Measurements from ENCODE around the gene AMPH. TPM values are rescaled to one million over a fixed set of nuclear protein-coding genes. Genes with fewer than 3 reads are reported as not detected.

Gene AMPH
- polyA plus RNA-seq, 1 donor (not counting 4 experiments of a cell fraction or from before 2014, with no cell fraction given): not detected

DNA sequence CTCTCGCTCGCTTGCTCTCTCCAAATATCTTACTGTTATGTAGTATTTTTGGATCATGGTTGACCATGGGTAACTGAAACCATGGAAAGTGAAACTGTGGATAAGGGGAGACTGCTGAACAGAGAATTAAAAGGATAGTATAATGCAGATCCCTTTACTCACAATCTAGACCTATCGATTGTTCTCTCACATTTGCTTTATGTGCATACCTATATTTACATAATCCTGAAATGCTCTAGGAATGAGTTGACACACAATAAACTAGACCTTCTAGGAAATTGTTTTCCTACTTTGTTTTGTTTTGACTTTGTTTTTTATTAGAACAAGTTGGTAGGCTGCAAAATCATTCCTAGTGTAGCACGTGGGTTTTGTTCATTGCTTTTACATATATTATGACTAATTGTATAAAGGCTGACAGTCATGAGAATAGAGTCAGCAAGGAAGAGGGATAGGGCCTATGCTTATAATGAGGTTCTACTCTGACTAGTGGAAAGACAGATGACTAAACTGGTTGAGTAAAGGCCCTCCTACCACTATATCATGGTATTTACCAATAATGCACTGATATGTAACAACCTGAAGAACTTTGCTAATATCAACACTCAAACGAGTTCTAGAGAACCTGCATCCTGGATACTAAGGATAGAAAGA is 182.5 kb downstream of the AMPH start:
- H4K20me1 ChIP-seq (ENCODE audit: control insufficient read depth, extremely low read depth, insufficient read depth, low read length): no peaks in the 10 kb centered on the region
- no peaks in the 10 kb centered on the region for H3K36me3 ChIP-seq (ENCODE audit: control insufficient read depth in 2 of 2, extremely low read depth in 1 of 2, insufficient read depth in 2 of 2, low read length in 2 of 2)
- no peak overlapping the region for H3K4me2 ChIP-seq (ENCODE audit: control insufficient read depth, extremely low read depth, insufficient read depth, low read depth, low read length)
- H2AFZ ChIP-seq (ENCODE audit: control insufficient read depth, low read length): no peak overlapping the region
- FAIRE-seq (no peak), DNase-seq (ENCODE audit: low read depth, low spot score) (no peak)
- H3K4me3 ChIP-seq (ENCODE audit: control insufficient read depth in 2 of 3, extremely low read depth in 1 of 3, insufficient read depth in 2 of 3, low read depth in 1 of 3, low read length in 3 of 3): no peak overlapping the region
- H3K27ac ChIP-seq (ENCODE audit: control insufficient read depth, insufficient read depth, low read length): no peak overlapping the region
- TF ChIP-seq, protein P1, sequence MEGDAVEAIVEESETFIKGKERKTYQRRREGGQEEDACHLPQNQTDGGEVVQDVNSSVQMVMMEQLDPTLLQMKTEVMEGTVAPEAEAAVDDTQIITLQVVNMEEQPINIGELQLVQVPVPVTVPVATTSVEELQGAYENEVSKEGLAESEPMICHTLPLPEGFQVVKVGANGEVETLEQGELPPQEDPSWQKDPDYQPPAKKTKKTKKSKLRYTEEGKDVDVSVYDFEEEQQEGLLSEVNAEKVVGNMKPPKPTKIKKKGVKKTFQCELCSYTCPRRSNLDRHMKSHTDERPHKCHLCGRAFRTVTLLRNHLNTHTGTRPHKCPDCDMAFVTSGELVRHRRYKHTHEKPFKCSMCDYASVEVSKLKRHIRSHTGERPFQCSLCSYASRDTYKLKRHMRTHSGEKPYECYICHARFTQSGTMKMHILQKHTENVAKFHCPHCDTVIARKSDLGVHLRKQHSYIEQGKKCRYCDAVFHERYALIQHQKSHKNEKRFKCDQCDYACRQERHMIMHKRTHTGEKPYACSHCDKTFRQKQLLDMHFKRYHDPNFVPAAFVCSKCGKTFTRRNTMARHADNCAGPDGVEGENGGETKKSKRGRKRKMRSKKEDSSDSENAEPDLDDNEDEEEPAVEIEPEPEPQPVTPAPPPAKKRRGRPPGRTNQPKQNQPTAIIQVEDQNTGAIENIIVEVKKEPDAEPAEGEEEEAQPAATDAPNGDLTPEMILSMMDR (optimal IDR thresholded peaks at IDR 0.05 in 1 of 3, IDR thresholded peaks at IDR 0.05 in 1 of 3, conservative IDR thresholded peaks at IDR 0.05 in 1 of 3; ENCODE audit: extremely low read depth in 1 of 3, insufficient read depth in 2 of 3, low read length in 3 of 3): no peak
- no peak for TF ChIP-seq EZH2 (IDR thresholded peaks at IDR 0.05; ENCODE audit: low read length)
- no peaks in the 10 kb centered on the region for H3K79me2 ChIP-seq (ENCODE audit: control insufficient read depth, insufficient read depth, low read length)
- no peaks in the 10 kb centered on the region for H3K4me1 ChIP-seq (ENCODE audit: control insufficient read depth, extremely low read depth, insufficient read depth, low read length)
- dilution Hi-C loops (cut with MboI; ENCODE audit: extremely low pct_ligation_motif_present, low sequenced_read_pairs): no loop called here
- no peaks in the 10 kb centered on the region for H3K9me3 ChIP-seq (ENCODE audit: control insufficient read depth, low read depth, low read length)
- no peak overlapping the region for H3K9ac ChIP-seq (ENCODE audit: control insufficient read depth, extremely low read depth, insufficient read depth, low read length)
- H3K9me1 ChIP-seq (ENCODE audit: control insufficient read depth, extremely low read depth, insufficient read depth, low read length): no peaks in the 10 kb centered on the region
- no peaks in the 10 kb centered on the region for H3K27me3 ChIP-seq (ENCODE audit: control insufficient read depth, extremely low read depth, insufficient read depth, low read length)

GRCh38 chr7:38448054-38448453 is 183.1 kb downstream of the AMPH start:
- no peak for TF ChIP-seq EZH2 (IDR thresholded peaks at IDR 0.05; ENCODE audit: low read length)
- TF ChIP-seq, protein P1 (optimal IDR thresholded peaks at IDR 0.05 in 1 of 3, IDR thresholded peaks at IDR 0.05 in 1 of 3, conservative IDR thresholded peaks at IDR 0.05 in 1 of 3; ENCODE audit: extremely low read depth in 1 of 3, insufficient read depth in 2 of 3, low read length in 3 of 3): no peak
- dilution Hi-C loops (cut with MboI; ENCODE audit: extremely low pct_ligation_motif_present, low sequenced_read_pairs): no loop called here
- Histone ChIP-seq H3K27ac (ENCODE audit: control insufficient read depth, insufficient read depth, low read length) (no peak overlapping the region), H3K27me3 (ENCODE audit: control insufficient read depth, extremely low read depth, insufficient read depth, low read length) (no peaks in the 10 kb centered on the region), H3K4me3 (ENCODE audit: control insufficient read depth in 2 of 3, extremely low read depth in 1 of 3, insufficient read depth in 2 of 3, low read depth in 1 of 3, low read length in 3 of 3) (no peak overlapping the region), H4K20me1 (ENCODE audit: control insufficient read depth, extremely low read depth, insufficient read depth, low read length) (no peaks in the 10 kb centered on the region), H3K36me3 (ENCODE audit: control insufficient read depth in 2 of 2, extremely low read depth in 1 of 2, insufficient read depth in 2 of 2, low read length in 2 of 2) (no peaks in the 10 kb centered on the region), H3K79me2 (ENCODE audit: control insufficient read depth, insufficient read depth, low read length) (no peaks in the 10 kb centered on the region), H3K4me2 (ENCODE audit: control insufficient read depth, extremely low read depth, insufficient read depth, low read depth, low read length) (no peak overlapping the region), H3K9ac (ENCODE audit: control insufficient read depth, extremely low read depth, insufficient read depth, low read length) (no peak overlapping the region), H3K9me3 (ENCODE audit: control insufficient read depth, low read depth, low read length) (no peaks in the 10 kb centered on the region), H2AFZ (ENCODE audit: control insufficient read depth, low read length) (no peak overlapping the region), H3K4me1 (ENCODE audit: control insufficient read depth, extremely low read depth, insufficient read depth, low read length) (no peaks in the 10 kb centered on the region), H3K9me1 (ENCODE audit: control insufficient read depth, extremely low read depth, insufficient read depth, low read length) (no peaks in the 10 kb centered on the region)
- DNase-seq (ENCODE audit: low read depth, low spot score): no peak
- FAIRE-seq: no peak
